Vagina (tissue), 2 donors: ENCODE results near the gene GABBR1.

Experiments used
- CTCF ChIP-seq, 3 experiments: fragments of 450-650 bp in 2 of 3; fragments of 200-600 bp in 1 of 3; sonication (generic) in 1 of 3; IDR thresholded peaks; one replicate each; pipeline ENCODE4 v1.5.1; 2017 to 2019; ENCODE audit warnings: antibody characterized with exemption in 3 of 3, mild to moderate bottlenecking in 2 of 3, moderate library complexity in 2 of 3
- POLR2A ChIP-seq, 2 donors: fragments of 450-650 bp; IDR thresholded peaks; one replicate each; pipeline ENCODE4 v1.6.1; 2017; ENCODE audit warnings: antibody characterized with exemption in 2 of 2, mild to moderate bottlenecking in 2 of 2, moderate library complexity in 2 of 2
- POLR2AphosphoS5 ChIP-seq, 2 donors: sonication (generic); formaldehyde crosslinking; IDR thresholded peaks; one replicate each; pipeline ENCODE4 v1.9.0; 2017; ENCODE audit warnings: antibody characterized with exemption in 2 of 2, mild to moderate bottlenecking in 2 of 2, low read depth in 1 of 2; ENCODE audit not compliant: insufficient read depth in 1 of 2

- TF ChIP-seq CTCF (IDR thresholded peaks at IDR 0.05): no peak
- no peak for TF ChIP-seq POLR2A (IDR thresholded peaks at IDR 0.05)
- no peak for TF ChIP-seq POLR2AphosphoS5 (IDR thresholded peaks at IDR 0.05; ENCODE audit: insufficient read depth in 1 of 2, low read depth in 1 of 2)
Observed at GRCh38 chr6:29516108-29516507, 116.9 kb downstream of the GABBR1 start.
